ENCODE results near the gene FBXO42. TPM values are rescaled to one million over a fixed set of nuclear protein-coding genes. Genes with fewer than 3 reads are reported as not detected.
A peak's percentile ranks its signal among the peaks of the same experiment; 100 is the strongest.
"Not testable (repeated sequence)": the region's sequence is repeated elsewhere in the genome, so short reads cannot be mapped to it uniquely, and the experiment has no call there.

Gene FBXO42
- total and polyA plus RNA-seq, 5 donors from 2014 or later: 13.5 to 23.2 (median 21.7) TPM

- H3K4me1 Mint-ChIP-seq: peaks cover 0 to 32% (median 10%) of the 10 kb centered on the region in 4 donors
- H3K27ac Mint-ChIP-seq: peak overlapping the region; percentile 84 to 91 (median 87)
- Histone ChIP-seq H3K4me1 (ENCODE audit: control insufficient read depth, insufficient read depth, low read length, poor library complexity, severe bottlenecking) (peaks cover 21% of the 10 kb centered on the region), H3K27ac (ENCODE audit: insufficient read depth, low read length, poor library complexity, severe bottlenecking) (peak overlapping the region; percentile 33), H3K4me3 (ENCODE audit: low read depth, low read length) (peak overlapping the region; percentile 92), H3K27me3 (ENCODE audit: control insufficient read depth, insufficient read depth, low read length) (no peaks in the 10 kb centered on the region), H3K36me3 (ENCODE audit: control insufficient read depth, insufficient read depth, low read length) (no peaks in the 10 kb centered on the region), H3K9me3 (ENCODE audit: control insufficient read depth in 2 of 2, low read length in 2 of 2) (no peaks in the 10 kb centered on the region)
- H3K27me3 Mint-ChIP-seq: peaks cover 6% of the 10 kb centered on the region
- peak; percentile 95 to 96 for ATAC-seq (ENCODE audit: low read depth in 2 of 2)
- H3K4me3 Mint-ChIP-seq: peak overlapping the region; percentile 60 to 94 (median 89)
- H3K36me3 Mint-ChIP-seq: no peaks in the 10 kb centered on the region
- DNase-seq: peak; percentile 85 to 95 (median 92)
- H3K9me3 Mint-ChIP-seq: no peaks in the 10 kb centered on the region
Measured at GRCh38 chr1:16217061-16217785, 135.1 kb downstream of the FBXO42 start.

GRCh38 chr1:16215882-16216753 is 136.2 kb downstream of the FBXO42 start:
- ATAC-seq (ENCODE audit: low read depth in 2 of 2): peak in 1 of 2 donors; percentile 13
- Histone ChIP-seq H3K4me3 (ENCODE audit: low read depth, low read length) (peak overlapping the region; percentile 92), H3K4me1 (ENCODE audit: control insufficient read depth, insufficient read depth, low read length, poor library complexity, severe bottlenecking) (peaks cover 21% of the 10 kb centered on the region), H3K27me3 (ENCODE audit: control insufficient read depth, insufficient read depth, low read length) (no peaks in the 10 kb centered on the region), H3K36me3 (ENCODE audit: control insufficient read depth, insufficient read depth, low read length) (no peaks in the 10 kb centered on the region), H3K9me3 (ENCODE audit: control insufficient read depth in 2 of 2, low read length in 2 of 2) (no peaks in the 10 kb centered on the region), H3K27ac (ENCODE audit: insufficient read depth, low read length, poor library complexity, severe bottlenecking) (no peak overlapping the region)
- H3K27ac Mint-ChIP-seq: peak overlapping the region; percentile 80 to 88 (median 84)
- peak; percentile 37 to 74 (median 70) for DNase-seq
- no peaks in the 10 kb centered on the region for H3K9me3 Mint-ChIP-seq
- peak overlapping the region; percentile 60 to 94 (median 89) for H3K4me3 Mint-ChIP-seq
- peaks cover 0 to 28% (median 8%) of the 10 kb centered on the region in 4 donors for H3K4me1 Mint-ChIP-seq
- no peaks in the 10 kb centered on the region for H3K36me3 Mint-ChIP-seq
- H3K27me3 Mint-ChIP-seq: peaks cover 6% of the 10 kb centered on the region

GRCh38 chr1:16215240-16215639 is 137.0 kb downstream of the FBXO42 start:
- H3K4me1 ChIP-seq (ENCODE audit: control insufficient read depth, insufficient read depth, low read length, poor library complexity, severe bottlenecking): peaks cover 21% of the 10 kb centered on the region
- Mint-ChIP-seq H3K4me3 (peak overlapping the region in 1 of 4 donors; percentile 69), H3K4me1 (peaks cover 0 to 28% (median 8%) of the 10 kb centered on the region in 4 donors)
- not testable (repeated sequence) for ATAC-seq (ENCODE audit: low read depth in 2 of 2); H3K27ac Mint-ChIP-seq; H3K27me3 Mint-ChIP-seq; DNase-seq; H3K36me3 Mint-ChIP-seq; H3K36me3 ChIP-seq (ENCODE audit: control insufficient read depth, insufficient read depth, low read length); H3K9me3 Mint-ChIP-seq; H3K27ac ChIP-seq (ENCODE audit: insufficient read depth, low read length, poor library complexity, severe bottlenecking); H3K4me3 ChIP-seq (ENCODE audit: low read depth, low read length); H3K9me3 ChIP-seq (ENCODE audit: control insufficient read depth in 2 of 2, low read length in 2 of 2); H3K27me3 ChIP-seq (ENCODE audit: control insufficient read depth, insufficient read depth, low read length)

GRCh38 chr1:16213544-16213943 is 138.7 kb downstream of the FBXO42 start:
- not testable (repeated sequence) for H3K9me3 ChIP-seq (ENCODE audit: control insufficient read depth in 2 of 2, low read length in 2 of 2)

GRCh38 chr1:16213013-16213412 is 139.3 kb downstream of the FBXO42 start:
- peak overlapping the region in 1 of 4 donors; percentile 54 for H3K4me3 Mint-ChIP-seq

More at GRCh38 chr1:16213544-16213943, 138.7 kb downstream of the FBXO42 start:
- not testable (repeated sequence) for H3K9me3 Mint-ChIP-seq; H3K27ac Mint-ChIP-seq; H3K27me3 ChIP-seq (ENCODE audit: control insufficient read depth, insufficient read depth, low read length); H3K27me3 Mint-ChIP-seq; H3K36me3 Mint-ChIP-seq; DNase-seq; H3K27ac ChIP-seq (ENCODE audit: insufficient read depth, low read length, poor library complexity, severe bottlenecking); ATAC-seq (ENCODE audit: low read depth in 2 of 2); H3K36me3 ChIP-seq (ENCODE audit: control insufficient read depth, insufficient read depth, low read length); H3K4me3 ChIP-seq (ENCODE audit: low read depth, low read length)
- Mint-ChIP-seq H3K4me3 (peak overlapping the region in 1 of 4 donors; percentile 54), H3K4me1 (peaks cover 0 to 22% (median 10%) of the 10 kb centered on the region in 4 donors)
- peaks cover 21% of the 10 kb centered on the region for H3K4me1 ChIP-seq (ENCODE audit: control insufficient read depth, insufficient read depth, low read length, poor library complexity, severe bottlenecking)

GRCh38 chr1:16212251-16212961 is 139.9 kb downstream of the FBXO42 start, which contains the start of gene ARHGEF19:
ARHGEF19 (minus strand) TSS chr1:16212652; CDS start chr1:16209054, 3,598 bp downstream.
- DNase-seq (no peak), ATAC-seq (ENCODE audit: low read depth in 2 of 2) (no peak)
- no peaks in the 10 kb centered on the region for H3K27me3 ChIP-seq (ENCODE audit: control insufficient read depth, insufficient read depth, low read length)
- Mint-ChIP-seq H3K4me1 (peaks cover 0 to 22% (median 8%) of the 10 kb centered on the region in 4 donors), H3K9me3 (no peaks in the 10 kb centered on the region), H3K27me3 (peaks cover 9% of the 10 kb centered on the region), H3K4me3 (peak within 1 kb of the TSS in 1 of 4 donors; percentile 54), H3K27ac (peak within 1 kb of the TSS in 1 of 3 donors; percentile 1), H3K36me3 (no peaks in the 10 kb centered on the region)
- peaks cover 18% of the 10 kb centered on the region for H3K4me1 ChIP-seq (ENCODE audit: control insufficient read depth, insufficient read depth, low read length, poor library complexity, severe bottlenecking)
- H3K9me3 ChIP-seq (ENCODE audit: control insufficient read depth in 2 of 2, low read length in 2 of 2): no peaks in the 10 kb centered on the region
- no peak within 1 kb of the TSS for H3K27ac ChIP-seq (ENCODE audit: insufficient read depth, low read length, poor library complexity, severe bottlenecking)
- no peaks in the 10 kb centered on the region for H3K36me3 ChIP-seq (ENCODE audit: control insufficient read depth, insufficient read depth, low read length)
- H3K4me3 ChIP-seq (ENCODE audit: low read depth, low read length): no peak within 1 kb of the TSS

More at GRCh38 chr1:16213013-16213412, 139.3 kb downstream of the FBXO42 start:
- Mint-ChIP-seq H3K4me1 (peaks cover 0 to 22% (median 8%) of the 10 kb centered on the region in 4 donors), H3K27ac (peak overlapping the region in 1 of 3 donors; percentile 1), H3K27me3 (peaks cover 9% of the 10 kb centered on the region), H3K36me3 (no peaks in the 10 kb centered on the region), H3K9me3 (no peaks in the 10 kb centered on the region)
- ATAC-seq (ENCODE audit: low read depth in 2 of 2) (no peak), DNase-seq (no peak)
- Histone ChIP-seq H3K27ac (ENCODE audit: insufficient read depth, low read length, poor library complexity, severe bottlenecking) (no peak overlapping the region), H3K36me3 (ENCODE audit: control insufficient read depth, insufficient read depth, low read length) (no peaks in the 10 kb centered on the region), H3K4me3 (ENCODE audit: low read depth, low read length) (no peak overlapping the region), H3K9me3 (ENCODE audit: control insufficient read depth in 2 of 2, low read length in 2 of 2) (no peaks in the 10 kb centered on the region), H3K27me3 (ENCODE audit: control insufficient read depth, insufficient read depth, low read length) (no peaks in the 10 kb centered on the region), H3K4me1 (ENCODE audit: control insufficient read depth, insufficient read depth, low read length, poor library complexity, severe bottlenecking) (peaks cover 21% of the 10 kb centered on the region)

- no peaks in the 10 kb centered on the region for H3K27me3 ChIP-seq (ENCODE audit: control insufficient read depth, insufficient read depth, low read length)
- peaks cover 17% of the 10 kb centered on the region for H3K4me1 ChIP-seq (ENCODE audit: control insufficient read depth, insufficient read depth, low read length, poor library complexity, severe bottlenecking)
- H3K4me3 Mint-ChIP-seq: peak overlapping the region in 1 of 4 donors; percentile 6
- no peak overlapping the region for H3K27ac Mint-ChIP-seq
- H3K4me3 ChIP-seq (ENCODE audit: low read depth, low read length): no peak overlapping the region
- H3K36me3 ChIP-seq (ENCODE audit: control insufficient read depth, insufficient read depth, low read length): no peaks in the 10 kb centered on the region
- H3K9me3 ChIP-seq (ENCODE audit: control insufficient read depth in 2 of 2, low read length in 2 of 2): no peaks in the 10 kb centered on the region
- H3K27me3 Mint-ChIP-seq: peaks cover 9% of the 10 kb centered on the region
- H3K27ac ChIP-seq (ENCODE audit: insufficient read depth, low read length, poor library complexity, severe bottlenecking): no peak overlapping the region
- H3K9me3 Mint-ChIP-seq: no peaks in the 10 kb centered on the region
- H3K4me1 Mint-ChIP-seq: peaks cover 0 to 17% (median 7%) of the 10 kb centered on the region in 4 donors
- H3K36me3 Mint-ChIP-seq: no peaks in the 10 kb centered on the region
- no peak for DNase-seq
- no peak for ATAC-seq (ENCODE audit: low read depth in 2 of 2)
Measured at GRCh38 chr1:16211824-16212223, 140.5 kb downstream of the FBXO42 start.

Data from CD4-positive, CD25-positive, alpha-beta regulatory T cell (primary cell).